ENCODE data around the gene NUDT21.

- TF ChIP-seq FOXK2 (IDR thresholded peaks at IDR 0.05), result no peak
- TF ChIP-seq BHLHE40 (IDR thresholded peaks at IDR 0.05; ENCODE audit: borderline replicate concordance), result no peak
- no peak for TF ChIP-seq FOXM1 (IDR thresholded peaks at IDR 0.05; ENCODE audit: borderline replicate concordance)
- TF ChIP-seq NFRKB (IDR thresholded peaks at IDR 0.05), result no peak
- TF ChIP-seq SUZ12 (IDR thresholded peaks at IDR 0.05), result no peak
- TF ChIP-seq FOXA1 (IDR thresholded peaks at IDR 0.05), result no peak
- TF ChIP-seq L3MBTL2 (conservative IDR thresholded peaks at IDR 0.05), result no peak
- no peak for TF ChIP-seq ARNT (IDR thresholded peaks at IDR 0.05)
- TF ChIP-seq SP1 (IDR thresholded peaks at IDR 0.05), result no peak
- TF ChIP-seq, protein P1, sequence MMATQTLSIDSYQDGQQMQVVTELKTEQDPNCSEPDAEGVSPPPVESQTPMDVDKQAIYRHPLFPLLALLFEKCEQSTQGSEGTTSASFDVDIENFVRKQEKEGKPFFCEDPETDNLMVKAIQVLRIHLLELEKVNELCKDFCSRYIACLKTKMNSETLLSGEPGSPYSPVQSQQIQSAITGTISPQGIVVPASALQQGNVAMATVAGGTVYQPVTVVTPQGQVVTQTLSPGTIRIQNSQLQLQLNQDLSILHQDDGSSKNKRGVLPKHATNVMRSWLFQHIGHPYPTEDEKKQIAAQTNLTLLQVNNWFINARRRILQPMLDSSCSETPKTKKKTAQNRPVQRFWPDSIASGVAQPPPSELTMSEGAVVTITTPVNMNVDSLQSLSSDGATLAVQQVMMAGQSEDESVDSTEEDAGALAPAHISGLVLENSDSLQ (IDR thresholded peaks at IDR 0.05), result no peak
- TF ChIP-seq ELF4 (IDR thresholded peaks at IDR 0.05), result no peak
- TF ChIP-seq HDGF (IDR thresholded peaks at IDR 0.05; ENCODE audit: borderline replicate concordance), result no peak
Observed at GRCh38 chr16:56426585-56426984, 24.5 kb downstream of the NUDT21 start.

Data from HEK293T (cell line).